ENCODE results near the gene ANKUB1. TPM values are rescaled to one million over a fixed set of nuclear protein-coding genes. Genes with fewer than 3 reads are reported as not detected.

Gene ANKUB1
- total and polyA plus RNA-seq, 2 donors (not counting 1 experiment from before 2014, with no cell fraction given): not detected

DNA sequence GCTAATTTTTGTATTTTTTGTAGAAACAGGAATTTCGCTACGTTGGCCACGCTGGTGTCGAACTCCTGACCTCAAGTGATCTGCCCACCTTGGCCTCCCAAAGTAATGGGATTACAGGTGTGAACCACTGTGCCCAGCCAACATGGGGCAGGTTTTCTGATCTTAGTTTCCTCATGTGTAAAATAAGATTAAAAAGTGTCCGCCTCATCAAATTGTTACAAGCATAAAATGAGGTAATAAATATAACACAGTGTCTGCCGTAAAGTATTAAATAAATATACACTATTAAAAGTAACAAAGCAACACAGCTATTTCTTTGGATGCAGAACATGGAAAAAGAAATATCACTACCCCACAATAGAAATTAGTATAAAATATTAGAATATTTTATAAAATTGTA, 23.6 kb downstream of the ANKUB1 start:
- no peaks in the 10 kb centered on the region for H3K9me3 ChIP-seq (ENCODE audit: control extremely low read depth in 1 of 3, control insufficient read depth in 2 of 3, insufficient read depth in 1 of 3, low read length in 2 of 3)
- no peaks in the 10 kb centered on the region for H3K9me3 Mint-ChIP-seq (ENCODE audit: insufficient read depth)
- no peak overlapping the region for H3K4me3 ChIP-seq (ENCODE audit: control extremely low read depth in 1 of 5, extremely low read depth in 1 of 5, insufficient read depth in 1 of 5, low read depth in 2 of 5, low read length in 4 of 5)
- ChIA-PET POLR2A (no interaction called here), CTCF (interaction anchor here (0.6 to 17.2 kb wide), 4 partner anchors 17 to 954 kb away, joined by 3 to 307 read pairs (median 8); partner anchors contain the start of gene COMMD2)
- no peaks in the 10 kb centered on the region for H3K4me1 Mint-ChIP-seq
- no peaks in the 10 kb centered on the region for H3K36me3 ChIP-seq (replicated peaks in 1 of 2; ENCODE audit: control extremely low read depth in 1 of 2, control insufficient read depth in 1 of 2, extremely low read depth in 1 of 2, insufficient read depth in 2 of 2, low read length in 1 of 2)
- no peaks in the 10 kb centered on the region for H3K4me1 ChIP-seq (ENCODE audit: control insufficient read depth in 2 of 2, insufficient read depth in 2 of 2, low read length in 2 of 2)
- peaks cover 33% of the 10 kb centered on the region for H3K27me3 Mint-ChIP-seq
- H3K4me2 ChIP-seq (replicated peaks; ENCODE audit: low read depth, low read length, poor library complexity, severe bottlenecking): no peak overlapping the region
- no peaks in the 10 kb centered on the region for H3K79me2 ChIP-seq (ENCODE audit: control insufficient read depth, insufficient read depth, low read length)
- H3K4me3 Mint-ChIP-seq: no peak overlapping the region
- no peaks in the 10 kb centered on the region for H4K20me1 ChIP-seq (ENCODE audit: control insufficient read depth, insufficient read depth, low read length, poor library complexity, severe bottlenecking)
- WGBS (ENCODE audit: insufficient coverage): 93% methylated on average over 4 of the region's 6 CpGs
- no peak overlapping the region for H3K27ac Mint-ChIP-seq
- TF ChIP-seq, protein P1, sequence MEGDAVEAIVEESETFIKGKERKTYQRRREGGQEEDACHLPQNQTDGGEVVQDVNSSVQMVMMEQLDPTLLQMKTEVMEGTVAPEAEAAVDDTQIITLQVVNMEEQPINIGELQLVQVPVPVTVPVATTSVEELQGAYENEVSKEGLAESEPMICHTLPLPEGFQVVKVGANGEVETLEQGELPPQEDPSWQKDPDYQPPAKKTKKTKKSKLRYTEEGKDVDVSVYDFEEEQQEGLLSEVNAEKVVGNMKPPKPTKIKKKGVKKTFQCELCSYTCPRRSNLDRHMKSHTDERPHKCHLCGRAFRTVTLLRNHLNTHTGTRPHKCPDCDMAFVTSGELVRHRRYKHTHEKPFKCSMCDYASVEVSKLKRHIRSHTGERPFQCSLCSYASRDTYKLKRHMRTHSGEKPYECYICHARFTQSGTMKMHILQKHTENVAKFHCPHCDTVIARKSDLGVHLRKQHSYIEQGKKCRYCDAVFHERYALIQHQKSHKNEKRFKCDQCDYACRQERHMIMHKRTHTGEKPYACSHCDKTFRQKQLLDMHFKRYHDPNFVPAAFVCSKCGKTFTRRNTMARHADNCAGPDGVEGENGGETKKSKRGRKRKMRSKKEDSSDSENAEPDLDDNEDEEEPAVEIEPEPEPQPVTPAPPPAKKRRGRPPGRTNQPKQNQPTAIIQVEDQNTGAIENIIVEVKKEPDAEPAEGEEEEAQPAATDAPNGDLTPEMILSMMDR (IDR thresholded peaks at IDR 0.05): no peak
- no peak for TF ChIP-seq EZH2 (IDR thresholded peaks at IDR 0.05; ENCODE audit: borderline replicate concordance, insufficient read depth, low read depth, low read length, poor library complexity, severe bottlenecking)
- intact Hi-C loops (cut with micrococcal nuclease): loop anchor here (5.0 kb wide), 1 partner anchor 199 kb away; no protein-coding TSS in a partner anchor
- ATAC-seq (ENCODE audit: low read depth): no peak
- H2AFZ ChIP-seq (ENCODE audit: insufficient read depth, low read depth, low read length, poor library complexity, severe bottlenecking): no peak overlapping the region
- DNase-seq: no peak
- H3K9ac ChIP-seq (ENCODE audit: low read length): no peak overlapping the region
- H3K27ac ChIP-seq (ENCODE audit: low read length in 2 of 2): no peak overlapping the region
- peaks cover 0 to 4% (median 0%) of the 10 kb centered on the region in 4 experiments for H3K27me3 ChIP-seq (replicated peaks in 1 of 4; ENCODE audit: control extremely low read depth in 1 of 4, control insufficient read depth in 3 of 4, insufficient read depth in 4 of 4, low read length in 3 of 4)

DNA sequence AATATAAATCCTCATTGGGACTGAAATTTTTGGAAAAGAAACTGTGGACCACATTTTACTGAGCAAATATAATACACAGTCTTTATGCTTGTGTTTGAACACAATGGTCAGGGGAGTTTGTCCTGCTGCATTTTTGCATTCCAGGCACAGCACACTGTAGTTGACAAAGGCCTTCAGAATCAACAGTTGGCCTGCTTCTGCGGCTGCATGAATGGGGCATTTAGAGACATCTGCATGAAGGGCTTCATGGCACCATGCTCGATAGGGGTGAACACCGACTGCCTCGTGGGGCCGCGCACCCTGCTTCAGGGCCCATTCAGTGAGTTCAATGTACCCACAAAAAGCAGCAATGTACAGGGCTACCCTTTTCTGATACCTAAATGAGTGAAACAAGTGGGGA, 24.6 kb downstream of the ANKUB1 start:
- POLR2A ChIA-PET: no interaction called here
- H3K27me3 ChIP-seq (replicated peaks in 1 of 4; ENCODE audit: control extremely low read depth in 1 of 4, control insufficient read depth in 3 of 4, insufficient read depth in 4 of 4, low read length in 3 of 4): peaks cover 0 to 8% (median 0%) of the 10 kb centered on the region in 4 experiments
- H3K4me2 ChIP-seq (replicated peaks; ENCODE audit: low read depth, low read length, poor library complexity, severe bottlenecking): no peak overlapping the region
- H3K27ac ChIP-seq (ENCODE audit: low read length in 2 of 2): no peak overlapping the region
- H3K4me1 ChIP-seq (ENCODE audit: control insufficient read depth in 2 of 2, insufficient read depth in 2 of 2, low read length in 2 of 2): no peaks in the 10 kb centered on the region
- WGBS (ENCODE audit: insufficient coverage): 95% methylated on average over 6 of the region's 6 CpGs
- H3K36me3 ChIP-seq (replicated peaks in 1 of 2; ENCODE audit: control extremely low read depth in 1 of 2, control insufficient read depth in 1 of 2, extremely low read depth in 1 of 2, insufficient read depth in 2 of 2, low read length in 1 of 2): no peaks in the 10 kb centered on the region
- Mint-ChIP-seq H3K4me1 (no peaks in the 10 kb centered on the region), H3K27ac (no peak overlapping the region), H3K9me3 (ENCODE audit: insufficient read depth) (no peaks in the 10 kb centered on the region), H3K27me3 (peaks cover 33% of the 10 kb centered on the region), H3K4me3 (no peak overlapping the region)
- DNase-seq (no peak), ATAC-seq (ENCODE audit: low read depth) (no peak)
- H3K79me2 ChIP-seq (ENCODE audit: control insufficient read depth, insufficient read depth, low read length): no peaks in the 10 kb centered on the region
- TF ChIP-seq, protein P1 (IDR thresholded peaks at IDR 0.05): no peak
- no peak for TF ChIP-seq EZH2 (IDR thresholded peaks at IDR 0.05; ENCODE audit: borderline replicate concordance, insufficient read depth, low read depth, low read length, poor library complexity, severe bottlenecking)
- CTCF ChIA-PET: interaction anchor here (1.5 to 17.2 kb wide), 6 partner anchors 12 to 453 kb away, joined by 3 to 307 read pairs (median 12); partner anchors contain the start of gene COMMD2
- no peaks in the 10 kb centered on the region for H3K9me3 ChIP-seq (ENCODE audit: control extremely low read depth in 1 of 3, control insufficient read depth in 2 of 3, insufficient read depth in 1 of 3, low read length in 2 of 3)
- intact Hi-C loops (cut with micrococcal nuclease): loop anchor here (2.0 to 5.0 kb wide), 2 partner anchors 200 to 417 kb away; no protein-coding TSS in a partner anchor
- no peak overlapping the region for H2AFZ ChIP-seq (ENCODE audit: insufficient read depth, low read depth, low read length, poor library complexity, severe bottlenecking)
- H3K4me3 ChIP-seq (ENCODE audit: control extremely low read depth in 1 of 5, extremely low read depth in 1 of 5, insufficient read depth in 1 of 5, low read depth in 2 of 5, low read length in 4 of 5): no peak overlapping the region
- no peaks in the 10 kb centered on the region for H4K20me1 ChIP-seq (ENCODE audit: control insufficient read depth, insufficient read depth, low read length, poor library complexity, severe bottlenecking)
- no peak overlapping the region for H3K9ac ChIP-seq (ENCODE audit: low read length)
